Calu3 (cell line): Measurements from ENCODE around the gene RAI1. TPM values are rescaled to one million over a fixed set of nuclear protein-coding genes. Genes with fewer than 3 reads are reported as not detected.

ENCODE experiments used
- BruUV-seq: library from RNA; stranded (reverse); fragments of 400-500 nt; replicated peaks from 2 replicates; lab custom pipeline; 2021; lab: Mats Ljungman, UMichigan
- CTCF ChIA-PET: fragments of 300-600 bp; sonication (Branson Sonifier 250); formaldehyde crosslinking; loops from one replicate; lab custom pipeline; 2022; ENCODE audit warnings: antibody characterized with exemption; lab: Charles Lee
- DNase-seq: peaks from one replicate; pipeline ENCODE4 v3.0.0; 2022
- H3K27ac Mint-ChIP-seq: one replicate; pipeline ENCODE4 v1.8.0; 2022; ENCODE audit warnings: mixed read lengths; ENCODE audit not compliant: unreplicated experiment
- H3K27me3 Mint-ChIP-seq: one replicate; pipeline ENCODE4 v1.8.0; 2022; ENCODE audit warnings: mixed read lengths; ENCODE audit not compliant: unreplicated experiment
- H3K36me3 Mint-ChIP-seq: one replicate; pipeline ENCODE4 v1.8.0; 2022; ENCODE audit warnings: mild to moderate bottlenecking, moderate library complexity, mixed read lengths; ENCODE audit not compliant: insufficient read depth, unreplicated experiment
- H3K4me1 Mint-ChIP-seq: one replicate; pipeline ENCODE4 v1.8.0; 2022; ENCODE audit warnings: mild to moderate bottlenecking, low read depth, mixed read lengths; ENCODE audit not compliant: unreplicated experiment
- H3K4me3 Mint-ChIP-seq: one replicate; pipeline ENCODE4 v1.8.0; 2022; ENCODE audit warnings: mild to moderate bottlenecking, low read depth, moderate library complexity, mixed read lengths; ENCODE audit not compliant: unreplicated experiment
- H3K9me3 Mint-ChIP-seq: one replicate; pipeline ENCODE4 v1.8.0; 2022; ENCODE audit warnings: low read depth, mixed read lengths; ENCODE audit not compliant: unreplicated experiment
- intact Hi-C: fragments of 100-400 bp; cut with micrococcal nuclease; formaldehyde crosslinking; loops from one replicate; pipeline ENCODE4 v1.10.0; 2022; ENCODE audit not compliant: unreplicated experiment
- total RNA-seq: library from RNA; stranded (reverse); gene quantifications from 2 replicates; pipeline ENCODE4 v1.2.3, GENCODE V29; 2022
- TF ChIP-seq, protein P1 (sequence below): fragments of 200-600 bp; IDR thresholded peaks from one replicate; pipeline ENCODE4 v1.8.0; 2022; ENCODE audit warnings: antibody characterized with exemption; ENCODE audit not compliant: unreplicated experiment

The RAI1 gene
- total RNA-seq, 1 experiment from 2014 or later = 38.0 TPM

- Mint-ChIP-seq H3K36me3 (peaks cover 7% of the 10 kb centered on the region), H3K4me3 (no peak overlapping the region), H3K4me1 (peaks cover 40% of the 10 kb centered on the region), H3K27ac (no peak overlapping the region), H3K9me3 (no peaks in the 10 kb centered on the region), H3K27me3 (no peaks in the 10 kb centered on the region)
- BruUV-seq = no TSS peak
- intact Hi-C loops = no loop called here
- TF ChIP-seq, protein P1, sequence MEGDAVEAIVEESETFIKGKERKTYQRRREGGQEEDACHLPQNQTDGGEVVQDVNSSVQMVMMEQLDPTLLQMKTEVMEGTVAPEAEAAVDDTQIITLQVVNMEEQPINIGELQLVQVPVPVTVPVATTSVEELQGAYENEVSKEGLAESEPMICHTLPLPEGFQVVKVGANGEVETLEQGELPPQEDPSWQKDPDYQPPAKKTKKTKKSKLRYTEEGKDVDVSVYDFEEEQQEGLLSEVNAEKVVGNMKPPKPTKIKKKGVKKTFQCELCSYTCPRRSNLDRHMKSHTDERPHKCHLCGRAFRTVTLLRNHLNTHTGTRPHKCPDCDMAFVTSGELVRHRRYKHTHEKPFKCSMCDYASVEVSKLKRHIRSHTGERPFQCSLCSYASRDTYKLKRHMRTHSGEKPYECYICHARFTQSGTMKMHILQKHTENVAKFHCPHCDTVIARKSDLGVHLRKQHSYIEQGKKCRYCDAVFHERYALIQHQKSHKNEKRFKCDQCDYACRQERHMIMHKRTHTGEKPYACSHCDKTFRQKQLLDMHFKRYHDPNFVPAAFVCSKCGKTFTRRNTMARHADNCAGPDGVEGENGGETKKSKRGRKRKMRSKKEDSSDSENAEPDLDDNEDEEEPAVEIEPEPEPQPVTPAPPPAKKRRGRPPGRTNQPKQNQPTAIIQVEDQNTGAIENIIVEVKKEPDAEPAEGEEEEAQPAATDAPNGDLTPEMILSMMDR = no peak
- CTCF ChIA-PET = no interaction called here
- DNase-seq = no peak
Observed at GRCh38 chr17:17672453-17673368, 8.5 kb upstream of the RAI1 start.

- H3K27ac Mint-ChIP-seq = peak overlapping the region; percentile 62
- H3K36me3 Mint-ChIP-seq = peaks cover 11% of the 10 kb centered on the region
- TF ChIP-seq, protein P1 = no peak
- peaks cover 50% of the 10 kb centered on the region for H3K4me1 Mint-ChIP-seq
- intact Hi-C loops = no loop called here
- DNase-seq = no peak
- H3K9me3 Mint-ChIP-seq = no peaks in the 10 kb centered on the region
- H3K4me3 Mint-ChIP-seq = peak overlapping the region; percentile 42
- H3K27me3 Mint-ChIP-seq = no peaks in the 10 kb centered on the region
- CTCF ChIA-PET = interaction anchor here (0.6 to 1.0 kb wide), 2 partner anchors 59 to 62 kb away, joined by 5 to 7 read pairs; no protein-coding TSS in a partner anchor
- no TSS peak for BruUV-seq
Observed at GRCh38 chr17:17675416-17675815, 5.8 kb upstream of the RAI1 start.

DNA sequence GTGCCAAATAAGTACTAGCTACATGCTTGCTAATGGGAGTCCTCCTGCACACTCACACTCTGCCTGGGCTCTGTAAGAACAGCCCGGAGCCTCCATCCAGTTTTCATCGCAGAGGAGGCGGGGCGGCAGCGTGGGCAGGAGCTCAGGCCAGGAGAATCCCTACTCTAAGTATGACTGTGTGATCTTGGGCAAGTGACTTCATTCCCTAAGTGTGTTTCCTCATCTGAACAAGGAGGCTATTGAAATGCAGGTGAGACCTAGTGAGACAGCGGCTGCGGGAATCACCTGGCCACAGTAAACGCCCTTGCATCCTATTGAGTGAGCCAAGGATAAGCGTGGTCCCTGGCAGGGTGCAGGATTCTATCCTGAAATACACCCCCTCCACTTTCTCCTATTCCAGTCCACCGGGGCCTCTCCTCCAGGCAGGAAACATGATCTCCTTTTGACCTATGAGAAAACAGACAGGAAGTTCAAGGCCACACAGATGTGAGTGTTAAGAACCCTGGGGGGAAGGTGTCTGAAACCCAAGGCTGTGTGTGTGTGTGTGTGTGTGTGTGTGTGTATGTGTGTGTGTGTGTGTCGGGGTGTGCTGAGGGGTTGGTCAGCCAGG is 5.2 kb upstream of the RAI1 start:
- TF ChIP-seq, protein P1 = no peak
- CTCF ChIA-PET = interaction anchor here (0.6 to 1.0 kb wide), 3 partner anchors 59 to 336 kb away, joined by 3 to 7 read pairs (median 5); no protein-coding TSS in a partner anchor
- DNase-seq = peak; percentile 70

DNA sequence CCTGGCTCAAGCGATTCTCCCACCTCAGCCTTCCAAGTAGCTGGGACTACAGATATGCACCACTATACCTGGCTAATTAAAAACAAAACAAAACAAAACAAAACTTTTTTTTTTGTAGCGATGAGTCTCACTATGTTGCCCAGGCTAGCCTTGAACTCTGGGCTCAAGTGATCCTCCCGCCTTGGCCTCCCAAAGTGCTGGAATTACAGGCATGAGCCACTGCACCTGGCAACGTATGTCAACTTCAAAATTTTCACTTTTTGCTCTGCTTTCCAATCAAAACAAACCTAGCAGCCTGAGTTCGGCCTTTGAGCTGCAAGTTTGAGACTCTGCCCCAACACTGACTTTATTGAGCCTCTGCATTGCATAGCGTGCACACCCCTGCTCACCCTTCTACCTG is 4.5 kb upstream of the RAI1 start:
- Mint-ChIP-seq H3K27me3 (no peaks in the 10 kb centered on the region), H3K4me1 (peaks cover 38% of the 10 kb centered on the region), H3K9me3 (no peaks in the 10 kb centered on the region), H3K27ac (peak overlapping the region; percentile 62), H3K36me3 (peaks cover 14% of the 10 kb centered on the region), H3K4me3 (peak overlapping the region; percentile 42)
- CTCF ChIA-PET = interaction anchor here (0.5 kb wide), 1 partner anchor 397 kb away, joined by 4 read pairs; no protein-coding TSS in a partner anchor
- DNase-seq = no peak
- intact Hi-C loops = no loop called here
- TF ChIP-seq, protein P1 = no peak
- BruUV-seq = no TSS peak

More for the DNA sequence above, 5.2 kb upstream of the RAI1 start:
- peaks cover 11% of the 10 kb centered on the region for H3K36me3 Mint-ChIP-seq
- BruUV-seq = no TSS peak
- H3K27me3 Mint-ChIP-seq = no peaks in the 10 kb centered on the region
- peaks cover 45% of the 10 kb centered on the region for H3K4me1 Mint-ChIP-seq
- H3K27ac Mint-ChIP-seq = peak overlapping the region; percentile 62
- no peaks in the 10 kb centered on the region for H3K9me3 Mint-ChIP-seq
- intact Hi-C loops = no loop called here
- H3K4me3 Mint-ChIP-seq = peak overlapping the region; percentile 42
